Neural cell (in vitro differentiated cells): ENCODE data around the gene FRMPD4. TPM values are rescaled to one million over a fixed set of nuclear protein-coding genes. Genes with fewer than 3 reads are reported as not detected.

Source experiments
- H2AFZ ChIP-seq: fragments of 200-600, 300-800 bp; sonication (generic), shearing (Covaris generic); 2 replicates; pipeline ENCODE4 v1.6.0; 2014; ENCODE audit warnings: low read depth, mild to moderate bottlenecking, antibody characterized with exemption, low read length, moderate library complexity
- H3F3A ChIP-seq: fragments of 200-600 bp; shearing (Covaris generic); 2 replicates; pipeline ENCODE4 v1.6.1; 2016; ENCODE audit warnings: mild to moderate bottlenecking, moderate library complexity, mixed read lengths, antibody characterized with exemption, low read length; ENCODE audit not compliant: insufficient read depth, poor library complexity, severe bottlenecking
- H3K27ac ChIP-seq: fragments of 200-600, 300-800 bp; sonication (generic), shearing (Covaris generic); 2 replicates; pipeline ENCODE4 v1.5.1; 2014; ENCODE audit warnings: mild to moderate bottlenecking, low read length, moderate library complexity
- H3K27me3 ChIP-seq: fragments of 300-800, 200-600 bp; sonication (generic), shearing (Covaris generic); 2 replicates; pipeline ENCODE4 v1.6.0; 2014; ENCODE audit warnings: mild to moderate bottlenecking, low read depth, low read length, moderate library complexity; ENCODE audit not compliant: insufficient read depth
- H3K36me3 ChIP-seq: fragments of 300-800, 200-600 bp; sonication (generic), shearing (Covaris generic); 2 replicates; pipeline ENCODE4 v1.5.1; 2014; ENCODE audit warnings: mild to moderate bottlenecking, antibody characterized with exemption, low read length, moderate library complexity; ENCODE audit not compliant: insufficient read depth
- H3K4me2 ChIP-seq: fragments of 300-800, 200-600 bp; sonication (generic), shearing (Covaris generic); 2 replicates; pipeline ENCODE4 v1.6.0; 2014; ENCODE audit warnings: mild to moderate bottlenecking, low read length
- H3K4me3 ChIP-seq: fragments of 300-800, 200-600 bp; sonication (generic), shearing (Covaris generic); 2 replicates; pipeline ENCODE4 v1.5.1; 2014; ENCODE audit warnings: mild to moderate bottlenecking, low read length, moderate library complexity
- H3K79me2 ChIP-seq: fragments of 200-600 bp; shearing (Covaris generic); replicated peaks from 2 replicates; pipeline ENCODE4 v1.6.0; 2014; ENCODE audit warnings: mild to moderate bottlenecking, low read length, moderate library complexity; ENCODE audit not compliant: insufficient read depth
- H3K9ac ChIP-seq: fragments of 300-800, 200-600 bp; sonication (generic), shearing (Covaris generic); 2 replicates; pipeline ENCODE4 v1.6.1; 2016; ENCODE audit warnings: mild to moderate bottlenecking, low read length, mixed read lengths
- H3K9me2 ChIP-seq: fragments of 200-600 bp; shearing (Covaris generic); 2 replicates; pipeline ENCODE4 v1.6.1; 2016; ENCODE audit warnings: mild to moderate bottlenecking, low read length, mixed read lengths; ENCODE audit not compliant: insufficient read depth
- H3K9me3 ChIP-seq: fragments of 200-600, 300-800 bp; sonication (generic), shearing (Covaris generic); 2 replicates; pipeline ENCODE4 v1.6.1; 2016; ENCODE audit warnings: mild to moderate bottlenecking, mixed run types, low read length, moderate library complexity, mixed read lengths
- H4K20me1 ChIP-seq: fragments of 200-600 bp; shearing (Covaris generic); 2 replicates; pipeline ENCODE4 v1.6.1; 2016; ENCODE audit warnings: mild to moderate bottlenecking, mixed run types; ENCODE audit not compliant: insufficient read depth
- EP300 ChIP-seq: fragments of 450-650 bp; conservative IDR thresholded peaks from 2 replicates; pipeline ENCODE4 v1.6.1; 2014; ENCODE audit warnings: antibody characterized with exemption, mild to moderate bottlenecking, moderate library complexity; ENCODE audit not compliant: poor library complexity, severe bottlenecking
- EZH2 ChIP-seq: fragments of 200-600, 300-800 bp; shearing (Covaris generic), sonication (generic); IDR thresholded peaks from 2 replicates; pipeline ENCODE4 v1.6.1; 2014; ENCODE audit warnings: antibody characterized with exemption, low read length, borderline replicate concordance, mild to moderate bottlenecking; ENCODE audit not compliant: insufficient read depth, poor library complexity, severe bottlenecking
- MXI1 ChIP-seq: fragments of 450-650 bp; conservative IDR thresholded peaks from 2 replicates; pipeline ENCODE4 v1.6.1; 2014; ENCODE audit warnings: antibody characterized with exemption, mild to moderate bottlenecking; ENCODE audit not compliant: poor library complexity, severe bottlenecking
- POLR2AphosphoS5 ChIP-seq: IDR thresholded peaks from 2 replicates; pipeline ENCODE4 v1.6.1; 2012
- RAD21 ChIP-seq: fragments of 450-650 bp; conservative IDR thresholded peaks from 2 replicates; pipeline ENCODE4 v1.6.1; 2014; ENCODE audit warnings: antibody characterized with exemption, mild to moderate bottlenecking, moderate library complexity
- SMC3 ChIP-seq: fragments of 450-650 bp; conservative IDR thresholded peaks from 2 replicates; pipeline ENCODE4 v1.6.1; 2014; ENCODE audit warnings: antibody characterized with exemption, mild to moderate bottlenecking, moderate library complexity; ENCODE audit not compliant: poor library complexity
- TAF1 ChIP-seq: IDR thresholded peaks from 2 replicates; pipeline ENCODE4 v1.6.1; 2012; ENCODE audit warnings: low read depth
- polyA plus RNA-seq: library from polyadenylated mRNA; depleted of rRNA; stranded (reverse); fragments of >200 nt; gene quantifications from 2 replicates; pipeline ENCODE4 v1.2.3, GENCODE V29; 2014
- TF ChIP-seq, protein P1 (sequence below): IDR thresholded peaks from 2 replicates; pipeline ENCODE4 v1.6.1; 2012; ENCODE audit warnings: borderline replicate concordance
- TF ChIP-seq, protein P2 (sequence below): fragments of 450-650 bp; IDR thresholded peaks from 2 replicates; pipeline ENCODE4 v1.5.1; 2014; ENCODE audit warnings: antibody characterized with exemption, mild to moderate bottlenecking, moderate library complexity; ENCODE audit not compliant: poor library complexity, severe bottlenecking

The FRMPD4 gene
- polyA plus RNA-seq, 1 donor from 2014 or later: 1.2 TPM

DNA sequence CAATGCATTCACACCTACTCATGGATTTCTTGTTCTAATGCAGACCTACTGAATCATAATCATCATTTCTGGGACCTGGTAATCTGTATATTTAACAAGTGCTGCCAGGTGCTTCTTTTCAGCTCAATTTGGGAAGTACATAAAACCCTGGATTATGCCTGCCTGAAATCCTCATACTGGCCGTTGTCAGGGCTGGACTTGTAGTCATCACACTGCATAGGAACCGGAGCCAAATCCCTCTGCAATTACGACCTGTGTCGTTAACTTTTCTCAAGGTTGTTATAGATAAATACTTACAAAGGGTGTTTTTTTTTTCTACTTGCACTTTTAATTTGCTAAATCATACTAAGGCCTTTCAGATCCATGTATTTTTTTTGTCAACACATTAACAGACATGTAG is 358.1 kb downstream of the FRMPD4 start:
- TF ChIP-seq POLR2AphosphoS5: no peak
- H3F3A ChIP-seq: no peaks in the 10 kb centered on the region
- H3K9ac ChIP-seq: no peak overlapping the region
- no peak overlapping the region for H3K4me2 ChIP-seq
- H3K9me2 ChIP-seq: no peaks in the 10 kb centered on the region
- no peaks in the 10 kb centered on the region for H4K20me1 ChIP-seq
- no peaks in the 10 kb centered on the region for H3K36me3 ChIP-seq
- H3K79me2 ChIP-seq: no peaks in the 10 kb centered on the region
- H3K27me3 ChIP-seq: no peaks in the 10 kb centered on the region
- H3K27ac ChIP-seq: no peak overlapping the region
- no peak overlapping the region for H2AFZ ChIP-seq
- no peak overlapping the region for H3K4me3 ChIP-seq
- no peaks in the 10 kb centered on the region for H3K9me3 ChIP-seq

DNA sequence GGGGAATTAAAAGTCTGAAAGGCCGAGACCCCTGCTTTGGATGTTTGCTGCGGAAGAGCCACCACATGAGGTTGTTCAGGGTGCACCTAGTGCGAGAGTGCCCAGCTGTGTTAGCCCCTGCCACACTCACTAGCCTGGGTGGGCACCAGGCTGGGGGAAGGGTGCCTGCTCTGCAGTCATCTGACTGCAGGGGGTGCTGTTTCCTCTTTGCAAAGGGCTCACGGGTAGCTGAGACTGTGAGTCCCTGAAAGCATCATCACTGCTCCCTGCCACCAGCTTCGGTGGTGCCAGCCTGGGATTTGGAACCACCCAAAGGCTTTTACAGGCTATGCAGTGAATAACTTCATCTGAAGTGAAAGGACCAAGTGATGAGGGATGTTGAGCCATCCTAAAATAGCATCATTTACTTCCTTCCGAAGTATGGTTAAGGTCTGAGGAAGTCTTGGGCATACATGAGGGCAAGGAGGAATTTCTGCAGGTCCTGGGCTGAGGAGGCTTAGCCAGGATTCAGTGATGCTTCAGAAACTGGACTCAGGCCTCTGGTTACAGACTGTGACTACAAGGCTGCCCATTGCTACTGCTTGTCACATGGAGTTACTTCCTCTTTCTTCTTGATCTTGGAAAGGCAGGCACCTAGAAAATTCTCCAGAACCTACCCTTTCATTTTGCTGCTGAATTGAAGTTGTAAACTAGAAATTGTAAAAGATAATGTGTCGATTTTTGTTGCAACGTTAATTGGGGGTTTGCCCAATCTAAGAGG is 359.7 kb downstream of the FRMPD4 start:
- no peaks in the 10 kb centered on the region for H3K79me2 ChIP-seq
- no peaks in the 10 kb centered on the region for H4K20me1 ChIP-seq
- no peak for TF ChIP-seq POLR2AphosphoS5
- no peak for TF ChIP-seq EZH2
- TF ChIP-seq, protein P1, sequence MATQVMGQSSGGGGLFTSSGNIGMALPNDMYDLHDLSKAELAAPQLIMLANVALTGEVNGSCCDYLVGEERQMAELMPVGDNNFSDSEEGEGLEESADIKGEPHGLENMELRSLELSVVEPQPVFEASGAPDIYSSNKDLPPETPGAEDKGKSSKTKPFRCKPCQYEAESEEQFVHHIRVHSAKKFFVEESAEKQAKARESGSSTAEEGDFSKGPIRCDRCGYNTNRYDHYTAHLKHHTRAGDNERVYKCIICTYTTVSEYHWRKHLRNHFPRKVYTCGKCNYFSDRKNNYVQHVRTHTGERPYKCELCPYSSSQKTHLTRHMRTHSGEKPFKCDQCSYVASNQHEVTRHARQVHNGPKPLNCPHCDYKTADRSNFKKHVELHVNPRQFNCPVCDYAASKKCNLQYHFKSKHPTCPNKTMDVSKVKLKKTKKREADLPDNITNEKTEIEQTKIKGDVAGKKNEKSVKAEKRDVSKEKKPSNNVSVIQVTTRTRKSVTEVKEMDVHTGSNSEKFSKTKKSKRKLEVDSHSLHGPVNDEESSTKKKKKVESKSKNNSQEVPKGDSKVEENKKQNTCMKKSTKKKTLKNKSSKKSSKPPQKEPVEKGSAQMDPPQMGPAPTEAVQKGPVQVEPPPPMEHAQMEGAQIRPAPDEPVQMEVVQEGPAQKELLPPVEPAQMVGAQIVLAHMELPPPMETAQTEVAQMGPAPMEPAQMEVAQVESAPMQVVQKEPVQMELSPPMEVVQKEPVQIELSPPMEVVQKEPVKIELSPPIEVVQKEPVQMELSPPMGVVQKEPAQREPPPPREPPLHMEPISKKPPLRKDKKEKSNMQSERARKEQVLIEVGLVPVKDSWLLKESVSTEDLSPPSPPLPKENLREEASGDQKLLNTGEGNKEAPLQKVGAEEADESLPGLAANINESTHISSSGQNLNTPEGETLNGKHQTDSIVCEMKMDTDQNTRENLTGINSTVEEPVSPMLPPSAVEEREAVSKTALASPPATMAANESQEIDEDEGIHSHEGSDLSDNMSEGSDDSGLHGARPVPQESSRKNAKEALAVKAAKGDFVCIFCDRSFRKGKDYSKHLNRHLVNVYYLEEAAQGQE: no peak
- TF ChIP-seq SMC3: no peak
- no peak for TF ChIP-seq TAF1
- TF ChIP-seq, protein P2, sequence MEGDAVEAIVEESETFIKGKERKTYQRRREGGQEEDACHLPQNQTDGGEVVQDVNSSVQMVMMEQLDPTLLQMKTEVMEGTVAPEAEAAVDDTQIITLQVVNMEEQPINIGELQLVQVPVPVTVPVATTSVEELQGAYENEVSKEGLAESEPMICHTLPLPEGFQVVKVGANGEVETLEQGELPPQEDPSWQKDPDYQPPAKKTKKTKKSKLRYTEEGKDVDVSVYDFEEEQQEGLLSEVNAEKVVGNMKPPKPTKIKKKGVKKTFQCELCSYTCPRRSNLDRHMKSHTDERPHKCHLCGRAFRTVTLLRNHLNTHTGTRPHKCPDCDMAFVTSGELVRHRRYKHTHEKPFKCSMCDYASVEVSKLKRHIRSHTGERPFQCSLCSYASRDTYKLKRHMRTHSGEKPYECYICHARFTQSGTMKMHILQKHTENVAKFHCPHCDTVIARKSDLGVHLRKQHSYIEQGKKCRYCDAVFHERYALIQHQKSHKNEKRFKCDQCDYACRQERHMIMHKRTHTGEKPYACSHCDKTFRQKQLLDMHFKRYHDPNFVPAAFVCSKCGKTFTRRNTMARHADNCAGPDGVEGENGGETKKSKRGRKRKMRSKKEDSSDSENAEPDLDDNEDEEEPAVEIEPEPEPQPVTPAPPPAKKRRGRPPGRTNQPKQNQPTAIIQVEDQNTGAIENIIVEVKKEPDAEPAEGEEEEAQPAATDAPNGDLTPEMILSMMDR: no peak
- TF ChIP-seq RAD21: no peak
- no peak for TF ChIP-seq EP300
- TF ChIP-seq MXI1: no peak
- H3K9me3 ChIP-seq: no peaks in the 10 kb centered on the region
- no peak overlapping the region for H3K9ac ChIP-seq
- no peaks in the 10 kb centered on the region for H3K36me3 ChIP-seq
- no peaks in the 10 kb centered on the region for H3F3A ChIP-seq
- no peaks in the 10 kb centered on the region for H3K9me2 ChIP-seq
- H3K27me3 ChIP-seq: no peaks in the 10 kb centered on the region
- H3K4me2 ChIP-seq: no peak overlapping the region
- H3K27ac ChIP-seq: no peak overlapping the region
- no peak overlapping the region for H2AFZ ChIP-seq
- H3K4me3 ChIP-seq: no peak overlapping the region
